ENCODE measurements around the gene TRAF2.

GRCh38 chr9:136876476-136876875 is 9.8 kb upstream of the TRAF2 start:
- no peak for TF ChIP-seq EZH2 (IDR thresholded peaks at IDR 0.05; ENCODE audit: insufficient read depth, low read length)
- TF ChIP-seq CTCF (IDR thresholded peaks at IDR 0.05; ENCODE audit: insufficient read depth, low read depth, low read length), result no peak

Measured in astrocyte (in vitro differentiated cells and primary cell).